AG04450 (cell line): ENCODE data around the gene OTOG. TPM values are rescaled to one million over a fixed set of nuclear protein-coding genes. Genes with fewer than 3 reads are reported as not detected.

Experiments used
- CTCF ChIA-PET: fragments of 300-600, 350-600 bp; formaldehyde crosslinking; extraction: SDS; loops from one replicate; lab custom pipeline; 2022; ENCODE audit warnings: antibody characterized with exemption, inconsistent platforms; lab: Charles Lee
- POLR2A ChIA-PET: fragments of 350-600 bp; formaldehyde crosslinking; extraction: SDS; loops from one replicate; lab custom pipeline; 2021; ENCODE audit warnings: antibody characterized with exemption, inconsistent platforms; lab: Yijun Ruan, JAX
- DNase-seq: peaks from one replicate; pipeline ENCODE4 v3.0.0-alpha.2; 2011; ENCODE audit warnings: low read depth, low spot score
- H3K27ac ChIP-seq: one replicate; pipeline ENCODE4 v1.5.1; 2012; ENCODE audit warnings: low read depth, low read length, control low read depth
- H3K27me3 ChIP-seq: one replicate; pipeline ENCODE4 v1.6.0; 2012; ENCODE audit warnings: low read length; ENCODE audit not compliant: control insufficient read depth, insufficient read depth
- H3K4me3 ChIP-seq: 2 replicates; pipeline ENCODE4 v1.5.1; 2011; ENCODE audit warnings: mild to moderate bottlenecking, low read depth, low read length, control low read depth
- H3K9me3 ChIP-seq: 2 replicates; pipeline ENCODE4 v1.5.1; 2012; ENCODE audit warnings: low read length; ENCODE audit not compliant: control insufficient read depth, insufficient read depth
- CTCF ChIP-seq: IDR thresholded peaks from 2 replicates; pipeline ENCODE4 v1.5.1; 2011; ENCODE audit warnings: low read depth, low read length, control low read depth, inconsistent platforms
- polyA plus RNA-seq: library from polyadenylated mRNA; depleted of rRNA; stranded (reverse); fragments of >200 nt; gene quantifications from 2 replicates; pipeline ENCODE4 v1.2.3, GENCODE V29; 2011

The OTOG gene
- polyA plus RNA-seq, 1 experiment: not detected

GRCh38 chr11:17639091-17639490 lies 92.0 kb downstream of the OTOG start:
- CTCF ChIA-PET: no interaction called here
- H3K27me3 ChIP-seq: no peaks in the 10 kb centered on the region
- POLR2A ChIA-PET: no interaction called here
- H3K4me3 ChIP-seq: no peak overlapping the region
- TF ChIP-seq CTCF: no peak
- H3K9me3 ChIP-seq: no peaks in the 10 kb centered on the region; the same call in 1 of the 2 replicates
- no peak for DNase-seq
- H3K27ac ChIP-seq: no peak overlapping the region

DNA sequence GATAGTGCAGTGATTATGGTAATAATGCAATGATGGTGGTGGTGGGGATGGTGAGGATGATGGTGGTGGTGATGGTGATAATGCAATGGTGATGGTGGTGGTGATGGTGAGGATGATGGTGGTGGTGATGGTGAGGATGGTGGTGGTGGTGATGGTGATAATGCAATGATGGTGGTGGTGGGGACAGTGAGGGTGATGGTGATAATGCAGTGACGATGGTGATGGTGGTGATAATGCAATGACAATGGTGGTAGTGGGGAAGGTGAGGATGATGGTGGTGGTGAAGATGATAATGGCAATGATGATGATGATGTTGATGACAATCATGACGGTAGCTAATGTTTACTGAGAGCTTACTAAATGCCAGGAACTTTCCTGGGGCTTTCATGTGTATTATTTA lies 92.7 kb downstream of the OTOG start:
- Histone ChIP-seq H3K4me3 (no peak overlapping the region), H3K9me3 (no peaks in the 10 kb centered on the region; the same call in 1 of the 2 replicates), H3K27ac (no peak overlapping the region), H3K27me3 (no peaks in the 10 kb centered on the region)
- no peak for DNase-seq
- POLR2A ChIA-PET: no interaction called here
- CTCF ChIA-PET: no interaction called here
- no peak for TF ChIP-seq CTCF

- ChIA-PET POLR2A (no interaction called here), CTCF (no interaction called here)
Observed at GRCh38 chr11:17640493-17641164, 93.6 kb downstream of the OTOG start.

GRCh38 chr11:17641792-17642350 lies 94.8 kb downstream of the OTOG start:
- TF ChIP-seq CTCF: no peak
- ChIA-PET POLR2A (no interaction called here), CTCF (no interaction called here)
- Histone ChIP-seq H3K9me3 (no peaks in the 10 kb centered on the region; the same call in 1 of the 2 replicates), H3K27ac (no peak overlapping the region), H3K4me3 (no peak overlapping the region), H3K27me3 (no peaks in the 10 kb centered on the region)
- DNase-seq: no peak

More at GRCh38 chr11:17640493-17641164, 93.6 kb downstream of the OTOG start:
- TF ChIP-seq CTCF: no peak
- DNase-seq: no peak
- H3K4me3 ChIP-seq: no peak overlapping the region
- H3K9me3 ChIP-seq: no peaks in the 10 kb centered on the region; the same call in 1 of the 2 replicates
- H3K27me3 ChIP-seq: no peaks in the 10 kb centered on the region
- H3K27ac ChIP-seq: no peak overlapping the region

GRCh38 chr11:17642370-17642769 lies 95.3 kb downstream of the OTOG start:
- ChIA-PET POLR2A (no interaction called here), CTCF (no interaction called here)
- H3K27me3 ChIP-seq: no peaks in the 10 kb centered on the region
- TF ChIP-seq CTCF: no peak
- no peak overlapping the region for H3K4me3 ChIP-seq
- no peak overlapping the region for H3K27ac ChIP-seq
- DNase-seq: no peak
- no peaks in the 10 kb centered on the region; the same call in 1 of the 2 replicates for H3K9me3 ChIP-seq
